Mesothelial cell of epicardium (in vitro differentiated cells): ENCODE results near the gene PREPL. TPM values are rescaled to one million over a fixed set of nuclear protein-coding genes. Genes with fewer than 3 reads are reported as not detected.
"Not testable (repeated sequence)": the region's sequence is repeated elsewhere in the genome, so short reads cannot be mapped to it uniquely, and the experiment has no call there.

Source experiments
- DNase-seq, 2 experiments: peaks; one replicate each; pipeline ENCODE4 v3.0.0; 2021; ENCODE audit warnings: low spot score in 2 of 2; ENCODE audit not compliant: unreplicated experiment in 2 of 2
- H3K27ac Mint-ChIP-seq: 2 replicates; pipeline ENCODE4 v1.8.0; 2021; ENCODE audit warnings: mixed read lengths
- H3K27me3 Mint-ChIP-seq: 2 replicates; pipeline ENCODE4 v1.8.0; 2021; ENCODE audit warnings: low read depth, mixed read lengths
- H3K36me3 Mint-ChIP-seq: 2 replicates; pipeline ENCODE4 v1.8.0; 2021; ENCODE audit warnings: mixed read lengths
- H3K4me1 Mint-ChIP-seq: 2 replicates; pipeline ENCODE4 v1.8.0; 2021; ENCODE audit warnings: mixed read lengths
- H3K4me3 Mint-ChIP-seq: 2 replicates; pipeline ENCODE4 v1.8.0; 2021; ENCODE audit warnings: mild to moderate bottlenecking, moderate library complexity, mixed read lengths
- H3K9me3 Mint-ChIP-seq: 2 replicates; pipeline ENCODE4 v1.8.0; 2021; ENCODE audit warnings: mixed read lengths
- CTCF ChIP-seq: fragments of 200-600 bp; sonication (generic); IDR thresholded peaks from one replicate; pipeline ENCODE4 v1.5.0; 2021; ENCODE audit warnings: antibody characterized with exemption; ENCODE audit not compliant: unreplicated experiment
- total RNA-seq: library from RNA; stranded (reverse); gene quantifications from 3 replicates; pipeline ENCODE4 v1.2.1, GENCODE V29; 2021

PREPL gene
- total RNA-seq, 1 donor from 2014 or later = 47.2 TPM

- Mint-ChIP-seq H3K4me1 (no peaks in the 10 kb centered on the region), H3K4me3 (no peak overlapping the region), H3K36me3 (peaks cover 48% of the 10 kb centered on the region), H3K27me3 (no peaks in the 10 kb centered on the region), H3K27ac (no peak overlapping the region), H3K9me3 (no peaks in the 10 kb centered on the region)
- no peak for DNase-seq
- no peak for TF ChIP-seq CTCF
Observed at GRCh38 chr2:44320832-44321231, 40.5 kb downstream of the PREPL start.

GRCh38 chr2:44315945-44316344 is 45.3 kb downstream of the PREPL start:
- Mint-ChIP-seq H3K36me3 (peaks cover 59% of the 10 kb centered on the region), H3K9me3 (peaks cover 20% of the 10 kb centered on the region), H3K27ac (no peak overlapping the region), H3K27me3 (no peaks in the 10 kb centered on the region), H3K4me3 (no peak overlapping the region), H3K4me1 (no peaks in the 10 kb centered on the region)
- TF ChIP-seq CTCF = no peak
- no peak for DNase-seq

- no peak overlapping the region for H3K27ac Mint-ChIP-seq
- no peak overlapping the region for H3K4me3 Mint-ChIP-seq
- TF ChIP-seq CTCF = no peak
- H3K4me1 Mint-ChIP-seq = no peaks in the 10 kb centered on the region
- no peaks in the 10 kb centered on the region for H3K27me3 Mint-ChIP-seq
- peaks cover 66% of the 10 kb centered on the region for H3K36me3 Mint-ChIP-seq
- peaks cover 28% of the 10 kb centered on the region for H3K9me3 Mint-ChIP-seq
- no peak for DNase-seq
Observed at GRCh38 chr2:44314362-44314761, 46.9 kb downstream of the PREPL start.

GRCh38 chr2:44310287-44310686 is 51.0 kb downstream of the PREPL start:
- H3K9me3 Mint-ChIP-seq = peaks cover 43% of the 10 kb centered on the region
- TF ChIP-seq CTCF = no peak
- no peak overlapping the region for H3K4me3 Mint-ChIP-seq
- no peak for DNase-seq
- no peaks in the 10 kb centered on the region for H3K4me1 Mint-ChIP-seq
- no peaks in the 10 kb centered on the region for H3K27me3 Mint-ChIP-seq
- peaks cover 49% of the 10 kb centered on the region for H3K36me3 Mint-ChIP-seq
- no peak overlapping the region for H3K27ac Mint-ChIP-seq

- H3K27me3 Mint-ChIP-seq = no peaks in the 10 kb centered on the region
- no peak overlapping the region for H3K4me3 Mint-ChIP-seq
- H3K36me3 Mint-ChIP-seq = peaks cover 12% of the 10 kb centered on the region
- H3K27ac Mint-ChIP-seq = no peak overlapping the region
- DNase-seq = no peak
- peaks cover 22% of the 10 kb centered on the region for H3K9me3 Mint-ChIP-seq
- no peaks in the 10 kb centered on the region for H3K4me1 Mint-ChIP-seq
- no peak for TF ChIP-seq CTCF
Observed at GRCh38 chr2:44305882-44306281, 55.4 kb downstream of the PREPL start.

GRCh38 chr2:44304258-44304657 is 57.0 kb downstream of the PREPL start:
- no peak for DNase-seq
- H3K4me1 Mint-ChIP-seq = no peaks in the 10 kb centered on the region
- TF ChIP-seq CTCF = no peak
- H3K4me3 Mint-ChIP-seq = no peak overlapping the region
- peaks cover 3% of the 10 kb centered on the region for H3K36me3 Mint-ChIP-seq
- peaks cover 5% of the 10 kb centered on the region for H3K27me3 Mint-ChIP-seq
- H3K27ac Mint-ChIP-seq = no peak overlapping the region
- peaks cover 13% of the 10 kb centered on the region for H3K9me3 Mint-ChIP-seq

- H3K4me3 Mint-ChIP-seq, H3K27ac Mint-ChIP-seq, H3K27me3 Mint-ChIP-seq, H3K4me1 Mint-ChIP-seq, DNase-seq, H3K9me3 Mint-ChIP-seq, H3K36me3 Mint-ChIP-seq: not testable (repeated sequence)
Observed at GRCh38 chr2:44303766-44304165, 57.5 kb downstream of the PREPL start.
